ENCODE measurements around the gene THEMIS2. TPM values are rescaled to one million over a fixed set of nuclear protein-coding genes. Genes with fewer than 3 reads are reported as not detected.

THEMIS2 gene
- polyA plus RNA-seq, 1 donor from 2014 or later, result 0.26 TPM

- Histone ChIP-seq H4K20me1 (ENCODE audit: insufficient read depth) (no peaks in the 10 kb centered on the region), H3K9me2 (ENCODE audit: insufficient read depth, low read length) (no peaks in the 10 kb centered on the region), H3F3A (ENCODE audit: insufficient read depth, low read length, poor library complexity, severe bottlenecking) (no peaks in the 10 kb centered on the region), H3K27ac (ENCODE audit: low read length) (no peak overlapping the region), H3K9ac (ENCODE audit: low read length) (no peak overlapping the region), H2AFZ (ENCODE audit: low read depth, low read length) (no peak overlapping the region), H3K79me2 (replicated peaks; ENCODE audit: insufficient read depth, low read length) (no peaks in the 10 kb centered on the region), H3K36me3 (ENCODE audit: insufficient read depth, low read length) (no peaks in the 10 kb centered on the region), H3K27me3 (ENCODE audit: insufficient read depth, low read depth, low read length) (no peaks in the 10 kb centered on the region), H3K9me3 (ENCODE audit: low read length) (no peaks in the 10 kb centered on the region), H3K4me2 (ENCODE audit: low read length) (no peak overlapping the region), H3K4me3 (ENCODE audit: low read length) (no peak overlapping the region)
- TF ChIP-seq TAF1 (IDR thresholded peaks at IDR 0.05; ENCODE audit: low read depth), result no peak
- TF ChIP-seq MXI1 (conservative IDR thresholded peaks at IDR 0.05; ENCODE audit: poor library complexity, severe bottlenecking), result no peak
- TF ChIP-seq RAD21 (conservative IDR thresholded peaks at IDR 0.05), result no peak
These were observed 7.2 kb downstream of the THEMIS2 start for GRCh38 chr1:27879374-27880082.

GRCh38 chr1:27882543-27882903 lies 10.2 kb downstream of the THEMIS2 start:
- Histone ChIP-seq H3K9ac (ENCODE audit: low read length) (no peak overlapping the region), H3K9me2 (ENCODE audit: insufficient read depth, low read length) (no peaks in the 10 kb centered on the region), H3K9me3 (ENCODE audit: low read length) (no peaks in the 10 kb centered on the region), H3K4me3 (ENCODE audit: low read length) (no peak overlapping the region), H3K27ac (ENCODE audit: low read length) (no peak overlapping the region), H3F3A (ENCODE audit: insufficient read depth, low read length, poor library complexity, severe bottlenecking) (no peaks in the 10 kb centered on the region), H3K79me2 (replicated peaks; ENCODE audit: insufficient read depth, low read length) (no peaks in the 10 kb centered on the region), H2AFZ (ENCODE audit: low read depth, low read length) (no peak overlapping the region), H3K36me3 (ENCODE audit: insufficient read depth, low read length) (no peaks in the 10 kb centered on the region), H3K27me3 (ENCODE audit: insufficient read depth, low read depth, low read length) (no peaks in the 10 kb centered on the region), H3K4me2 (ENCODE audit: low read length) (no peak overlapping the region), H4K20me1 (ENCODE audit: insufficient read depth) (no peaks in the 10 kb centered on the region)
- TF ChIP-seq CTCF (IDR thresholded peaks at IDR 0.05; ENCODE audit: poor library complexity, severe bottlenecking), result no peak
- TF ChIP-seq POLR2AphosphoS5 (IDR thresholded peaks at IDR 0.05), result no peak
- TF ChIP-seq EP300 (conservative IDR thresholded peaks at IDR 0.05; ENCODE audit: poor library complexity, severe bottlenecking), result no peak
- no peak for TF ChIP-seq RAD21 (conservative IDR thresholded peaks at IDR 0.05)
- TF ChIP-seq EZH2 (IDR thresholded peaks at IDR 0.05; ENCODE audit: borderline replicate concordance, insufficient read depth, low read length, poor library complexity, severe bottlenecking), result no peak
- TF ChIP-seq REST (IDR thresholded peaks at IDR 0.05; ENCODE audit: borderline replicate concordance), result no peak

GRCh38 chr1:27883536-27883935 lies 11.2 kb downstream of the THEMIS2 start:
- no peaks in the 10 kb centered on the region for H3K9me2 ChIP-seq (ENCODE audit: insufficient read depth, low read length)

More at GRCh38 chr1:27883536-27883935, 11.2 kb downstream of the THEMIS2 start:
- no peak overlapping the region for H3K9ac ChIP-seq (ENCODE audit: low read length)
- no peaks in the 10 kb centered on the region for H4K20me1 ChIP-seq (ENCODE audit: insufficient read depth)
- no peaks in the 10 kb centered on the region for H3K36me3 ChIP-seq (ENCODE audit: insufficient read depth, low read length)
- no peak overlapping the region for H2AFZ ChIP-seq (ENCODE audit: low read depth, low read length)
- no peaks in the 10 kb centered on the region for H3K9me3 ChIP-seq (ENCODE audit: low read length)
- TF ChIP-seq MXI1 (conservative IDR thresholded peaks at IDR 0.05; ENCODE audit: poor library complexity, severe bottlenecking) (no peak), SMC3 (conservative IDR thresholded peaks at IDR 0.05; ENCODE audit: poor library complexity) (no peak), CTCF (IDR thresholded peaks at IDR 0.05; ENCODE audit: poor library complexity, severe bottlenecking) (no peak), EZH2 (IDR thresholded peaks at IDR 0.05; ENCODE audit: borderline replicate concordance, insufficient read depth, low read length, poor library complexity, severe bottlenecking) (no peak), TAF1 (IDR thresholded peaks at IDR 0.05; ENCODE audit: low read depth) (no peak), EP300 (conservative IDR thresholded peaks at IDR 0.05; ENCODE audit: poor library complexity, severe bottlenecking) (no peak), POLR2AphosphoS5 (IDR thresholded peaks at IDR 0.05) (no peak), RAD21 (conservative IDR thresholded peaks at IDR 0.05) (no peak), REST (IDR thresholded peaks at IDR 0.05; ENCODE audit: borderline replicate concordance) (no peak)
- H3K27me3 ChIP-seq (ENCODE audit: insufficient read depth, low read depth, low read length), result no peaks in the 10 kb centered on the region
- no peak overlapping the region for H3K4me3 ChIP-seq (ENCODE audit: low read length)
- no peaks in the 10 kb centered on the region for H3F3A ChIP-seq (ENCODE audit: insufficient read depth, low read length, poor library complexity, severe bottlenecking)
- no peak overlapping the region for H3K27ac ChIP-seq (ENCODE audit: low read length)
- no peaks in the 10 kb centered on the region for H3K79me2 ChIP-seq (replicated peaks; ENCODE audit: insufficient read depth, low read length)
- no peak overlapping the region for H3K4me2 ChIP-seq (ENCODE audit: low read length)

Measured in neural cell (in vitro differentiated cells).